ENCODE measurements around the gene CTBP1. TPM values are rescaled to one million over a fixed set of nuclear protein-coding genes. Genes with fewer than 3 reads are reported as not detected.

CTBP1 gene
- total RNA-seq, 1 donor from 2014 or later, result 362 TPM

Other genes starting within 250 kb of the CTBP1 start
- 14.1 and 48.5 TPM in 2 replicates for gene FGFRL1, start 237.5 kb downstream of the CTBP1 start, total RNA-seq
- gene RNF212, start 135.6 kb downstream of the CTBP1 start, total RNA-seq, result 0.52 and 8.8 TPM in 2 replicates
- 6.6 and 141 TPM in 2 replicates for gene SPON2, start 76.5 kb downstream of the CTBP1 start, total RNA-seq
- 90.5 and 139 TPM in 2 replicates for gene MAEA, start 40.8 kb upstream of the CTBP1 start, total RNA-seq
- 4.7 and 10.9 TPM in 2 replicates for gene UVSSA, start 98.1 kb upstream of the CTBP1 start, total RNA-seq
- not detected in 2 replicates for gene NKX1-1, start 157.3 kb upstream of the CTBP1 start, total RNA-seq

All from renal cortical epithelial cell (primary cell).